Activated CD4-positive, alpha-beta T cell treated with anti-CD3 and anti-CD28 coated beads, Interleukin-2, amount 10 ng/mL, durations not matched to agents 24 days and 14 days (primary cell): Measurements from ENCODE around the gene YPEL2. TPM values are rescaled to one million over a fixed set of nuclear protein-coding genes. Genes with fewer than 3 reads are reported as not detected.

Experiments used
- DNase-seq: peaks from one replicate; pipeline ENCODE4 v3.0.0; 2022
- H3K27ac Mint-ChIP-seq: one replicate; pipeline ENCODE4 v1.8.0; 2022; ENCODE audit warnings: mild to moderate bottlenecking, mixed read lengths
- H3K27me3 Mint-ChIP-seq: one replicate; pipeline ENCODE4 v1.8.0; 2022; ENCODE audit warnings: mixed read lengths
- H3K36me3 Mint-ChIP-seq: one replicate; pipeline ENCODE4 v1.8.0; 2022; ENCODE audit warnings: low read depth, mild to moderate bottlenecking, mixed read lengths
- H3K4me1 Mint-ChIP-seq: one replicate; pipeline ENCODE4 v1.8.0; 2021; ENCODE audit warnings: mixed read lengths
- H3K4me3 Mint-ChIP-seq: one replicate; pipeline ENCODE4 v1.8.0; 2022; ENCODE audit warnings: mild to moderate bottlenecking, moderate library complexity, mixed read lengths
- H3K9me3 Mint-ChIP-seq: one replicate; pipeline ENCODE4 v1.8.0; 2021; ENCODE audit warnings: mixed read lengths
- intact Hi-C: fragments of 100-400 bp; cut with micrococcal nuclease; formaldehyde crosslinking; loops from one replicate; pipeline ENCODE4 v1.15.1; 2023
- total RNA-seq: library from RNA; stranded (reverse); gene quantifications from 2 replicates; pipeline ENCODE4 v1.2.3, GENCODE V29; 2022

The YPEL2 gene
- total RNA-seq, 1 donor from 2014 or later: 6.2 TPM

DNA sequence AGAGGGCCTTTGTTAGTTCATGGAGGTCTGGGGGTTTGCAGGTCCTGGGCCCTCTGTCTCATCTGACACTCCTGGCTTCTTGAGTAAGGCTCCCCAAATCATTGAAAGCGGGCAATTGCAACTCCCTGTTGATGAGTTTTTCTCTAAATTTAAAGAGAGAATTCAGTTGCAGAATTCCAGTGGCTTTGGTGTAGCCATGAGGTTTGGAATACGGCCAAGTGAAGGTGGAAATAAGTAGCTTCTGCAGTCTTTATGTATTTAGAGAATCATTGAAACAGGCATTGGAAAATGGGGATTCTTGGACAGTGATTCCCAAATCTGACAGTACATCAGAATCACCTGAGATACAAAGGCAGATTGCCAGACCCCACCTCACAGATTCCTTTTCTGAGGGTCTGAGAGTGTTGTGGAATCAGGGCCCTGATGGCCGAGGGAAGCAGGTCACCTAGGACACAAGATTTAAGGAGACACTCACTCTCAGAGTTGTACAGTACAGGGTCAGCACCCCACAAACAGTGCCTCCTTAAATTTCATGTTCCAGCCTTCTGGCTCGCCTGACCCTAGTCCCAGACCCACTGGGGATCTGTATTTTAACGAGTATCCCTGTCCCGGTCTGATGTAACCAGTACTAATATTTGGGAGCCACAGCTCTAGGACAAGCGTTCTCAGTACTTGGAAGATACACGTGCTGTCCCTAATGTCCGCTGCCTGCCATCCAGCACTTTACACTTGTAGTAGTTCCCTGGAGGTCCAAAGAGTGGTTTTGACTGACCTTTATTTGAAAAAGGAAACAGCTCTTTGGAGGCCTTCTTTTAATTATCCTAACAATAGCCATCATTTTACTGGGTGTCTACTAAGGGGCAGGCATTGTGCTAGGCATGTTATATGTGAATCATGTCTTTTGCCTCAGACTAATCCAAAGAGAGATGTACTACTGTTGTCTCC is 37.8 kb downstream of the YPEL2 start:
- Mint-ChIP-seq H3K27ac (no peak overlapping the region), H3K4me1 (peaks cover 59% of the 10 kb centered on the region)

DNA sequence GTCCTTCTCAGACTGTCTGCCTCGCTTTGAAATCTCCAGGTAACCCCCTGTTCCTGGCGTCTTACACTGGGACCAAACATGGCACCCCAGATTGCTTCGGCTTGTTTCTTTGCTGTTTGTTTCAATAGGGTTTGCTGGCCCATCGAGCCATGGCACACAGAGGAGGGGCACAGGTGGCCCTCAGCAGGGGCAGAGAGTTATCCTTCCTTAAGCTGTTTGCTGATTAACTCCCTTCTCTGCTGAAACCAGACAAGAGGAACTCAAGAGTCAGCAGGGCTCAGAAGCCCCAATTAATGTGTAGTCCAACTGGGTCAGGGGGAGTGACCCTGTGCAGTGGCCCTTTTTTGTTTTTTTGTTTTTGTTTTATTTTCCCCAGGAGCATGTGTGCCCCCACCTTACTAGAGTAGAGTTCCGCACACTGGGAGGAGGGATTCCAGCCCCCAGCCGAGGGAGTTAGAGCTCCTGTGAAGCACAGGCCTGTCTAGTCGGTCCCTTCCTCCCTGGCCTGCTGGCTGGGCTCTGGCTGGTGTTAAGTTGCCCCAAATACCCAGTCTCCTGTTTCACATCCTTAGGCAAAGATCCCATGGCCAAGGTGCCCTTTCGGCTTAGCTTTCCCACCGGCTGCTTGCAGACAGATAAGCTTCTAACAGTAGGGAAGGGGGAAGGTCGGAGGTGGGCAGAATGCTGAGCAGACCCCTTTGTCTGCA is 39.3 kb downstream of the YPEL2 start:
- DNase-seq: no peak
- Mint-ChIP-seq H3K27ac (peak overlapping the region; percentile 87), H3K4me1 (peaks cover 62% of the 10 kb centered on the region), H3K36me3 (peaks cover 8% of the 10 kb centered on the region), H3K4me3 (no peak overlapping the region), H3K27me3 (no peaks in the 10 kb centered on the region), H3K9me3 (peaks cover 6% of the 10 kb centered on the region)
- intact Hi-C loops: no loop called here

More for the DNA sequence above, 37.8 kb downstream of the YPEL2 start:
- DNase-seq: no peak
- Mint-ChIP-seq H3K9me3 (peaks cover 1% of the 10 kb centered on the region), H3K4me3 (no peak overlapping the region), H3K36me3 (peaks cover 7% of the 10 kb centered on the region), H3K27me3 (no peaks in the 10 kb centered on the region)
- intact Hi-C loops: no loop called here

DNA sequence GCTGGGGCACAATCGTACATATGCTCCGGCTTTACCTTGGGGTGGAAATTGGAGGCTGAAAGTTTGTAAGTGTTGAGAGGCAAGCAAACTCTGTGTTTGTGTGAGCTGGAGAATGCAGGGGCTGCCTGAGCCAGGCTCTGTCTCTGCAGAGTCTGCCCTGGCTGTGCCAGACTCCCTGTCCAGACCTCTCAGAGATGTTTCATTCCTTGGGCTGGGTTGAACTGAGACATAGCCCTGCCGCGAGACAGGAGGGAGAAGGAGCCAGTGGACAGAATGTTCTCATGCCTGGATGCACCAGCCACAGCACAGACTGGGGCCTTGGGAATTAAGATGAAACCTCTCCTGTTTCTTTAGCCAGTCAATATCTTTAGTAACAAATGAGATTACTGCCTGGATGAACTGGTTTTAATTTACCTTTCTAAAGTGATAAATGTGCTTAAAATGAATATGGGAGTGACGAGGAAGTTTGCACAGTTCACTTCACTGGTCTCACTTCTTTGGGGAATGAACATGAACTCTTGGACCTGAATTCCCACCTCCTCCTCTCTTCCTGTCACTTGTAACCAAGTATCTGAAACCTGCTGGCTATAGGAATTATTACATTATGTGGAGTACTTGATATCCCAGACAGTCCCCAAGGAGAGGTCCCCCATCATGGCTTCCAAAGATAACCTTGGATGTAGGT is 40.1 kb downstream of the YPEL2 start:
- Mint-ChIP-seq H3K4me1 (peaks cover 64% of the 10 kb centered on the region), H3K27ac (peak overlapping the region; percentile 87), H3K27me3 (no peaks in the 10 kb centered on the region), H3K4me3 (peak overlapping the region; percentile 55), H3K36me3 (peaks cover 9% of the 10 kb centered on the region), H3K9me3 (peaks cover 6% of the 10 kb centered on the region)
- DNase-seq: no peak
- intact Hi-C loops: loop anchor here (2.0 kb wide), 1 partner anchor 55 kb away; no protein-coding TSS in a partner anchor

- intact Hi-C loops: loop anchor here (2.0 kb wide), 1 partner anchor 55 kb away; no protein-coding TSS in a partner anchor
Observed at GRCh38 chr17:59372138-59372751, 40.8 kb downstream of the YPEL2 start.

GRCh38 chr17:59373882-59374495 is 42.5 kb downstream of the YPEL2 start:
- Mint-ChIP-seq H3K36me3 (peaks cover 10% of the 10 kb centered on the region), H3K27ac (peak overlapping the region; percentile 87), H3K9me3 (peaks cover 6% of the 10 kb centered on the region), H3K27me3 (no peaks in the 10 kb centered on the region), H3K4me3 (peak overlapping the region; percentile 53), H3K4me1 (peaks cover 59% of the 10 kb centered on the region)
- no peak for DNase-seq
- intact Hi-C loops: loop anchor here (1.0 to 2.0 kb wide), 3 partner anchors 12 to 67 kb away; no protein-coding TSS in a partner anchor

More at GRCh38 chr17:59372138-59372751, 40.8 kb downstream of the YPEL2 start:
- H3K4me1 Mint-ChIP-seq: peaks cover 63% of the 10 kb centered on the region
- H3K4me3 Mint-ChIP-seq: peak overlapping the region; percentile 55
- DNase-seq: no peak
- H3K36me3 Mint-ChIP-seq: peaks cover 9% of the 10 kb centered on the region
- H3K9me3 Mint-ChIP-seq: peaks cover 6% of the 10 kb centered on the region
- peak overlapping the region; percentile 87 for H3K27ac Mint-ChIP-seq
- no peaks in the 10 kb centered on the region for H3K27me3 Mint-ChIP-seq

DNA sequence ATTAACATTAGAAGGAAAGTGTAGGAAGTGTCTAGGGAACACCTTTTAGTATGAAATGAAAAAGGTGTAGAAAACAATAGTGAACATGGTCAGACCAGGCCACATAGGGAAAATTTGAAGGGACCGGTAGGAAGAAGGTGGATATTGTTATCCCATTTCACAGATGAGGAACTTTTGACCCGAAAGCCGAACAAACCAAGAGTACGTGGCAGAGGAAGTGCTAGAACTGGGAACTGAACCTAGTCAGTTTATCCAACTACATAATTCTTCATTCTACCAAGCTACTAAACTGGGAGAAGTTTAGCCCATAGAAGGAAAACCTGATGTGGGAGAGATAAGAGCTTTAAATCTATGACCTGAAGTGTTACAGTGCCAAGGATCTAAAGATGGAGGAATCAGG is 43.2 kb downstream of the YPEL2 start:
- peaks cover 6% of the 10 kb centered on the region for H3K9me3 Mint-ChIP-seq

GRCh38 chr17:59375857-59376256 is 44.4 kb downstream of the YPEL2 start:
- peaks cover 6% of the 10 kb centered on the region for H3K9me3 Mint-ChIP-seq
- no peak for DNase-seq
- no peak overlapping the region for H3K4me3 Mint-ChIP-seq
- intact Hi-C loops: loop anchor here (2.0 kb wide), 1 partner anchor 65 kb away; no protein-coding TSS in a partner anchor
- H3K36me3 Mint-ChIP-seq: peaks cover 10% of the 10 kb centered on the region
- H3K27me3 Mint-ChIP-seq: no peaks in the 10 kb centered on the region
- H3K4me1 Mint-ChIP-seq: peaks cover 61% of the 10 kb centered on the region
- H3K27ac Mint-ChIP-seq: no peak overlapping the region

More for the DNA sequence above, 43.2 kb downstream of the YPEL2 start:
- no peaks in the 10 kb centered on the region for H3K27me3 Mint-ChIP-seq
- intact Hi-C loops: loop anchor here (2.0 kb wide), 1 partner anchor 66 kb away; no protein-coding TSS in a partner anchor
- no peak overlapping the region for H3K4me3 Mint-ChIP-seq
- H3K27ac Mint-ChIP-seq: peak overlapping the region; percentile 81
- no peak for DNase-seq
- peaks cover 59% of the 10 kb centered on the region for H3K4me1 Mint-ChIP-seq
- H3K36me3 Mint-ChIP-seq: peaks cover 10% of the 10 kb centered on the region

DNA sequence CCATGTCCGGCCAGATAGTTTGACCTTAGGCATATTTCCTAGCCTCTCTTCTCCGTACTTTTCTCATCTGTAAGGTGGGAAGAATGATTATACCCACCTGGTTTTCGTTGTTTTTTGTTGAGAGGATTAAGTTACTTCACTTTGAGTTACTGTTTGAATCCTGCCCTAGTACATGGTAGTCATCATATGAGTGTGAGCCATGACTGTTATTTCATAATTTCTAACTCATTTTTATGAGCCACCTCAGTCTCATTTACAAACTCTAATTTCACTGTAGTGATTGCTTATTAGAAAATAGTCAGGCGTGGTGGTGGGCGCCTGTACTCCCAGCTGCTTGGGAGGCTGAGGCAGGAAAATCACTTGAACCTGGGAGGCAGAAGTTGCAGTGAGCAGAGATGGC is 45.1 kb downstream of the YPEL2 start:
- Mint-ChIP-seq H3K27me3 (no peaks in the 10 kb centered on the region), H3K36me3 (peaks cover 10% of the 10 kb centered on the region), H3K9me3 (peaks cover 6% of the 10 kb centered on the region), H3K27ac (no peak overlapping the region), H3K4me3 (no peak overlapping the region), H3K4me1 (peaks cover 61% of the 10 kb centered on the region)
- intact Hi-C loops: no loop called here
- no peak for DNase-seq

GRCh38 chr17:59377410-59377809 is 46.0 kb downstream of the YPEL2 start:
- H3K4me1 Mint-ChIP-seq: peaks cover 55% of the 10 kb centered on the region
- H3K36me3 Mint-ChIP-seq: peaks cover 10% of the 10 kb centered on the region
- no peaks in the 10 kb centered on the region for H3K27me3 Mint-ChIP-seq
- H3K4me3 Mint-ChIP-seq: no peak overlapping the region
- peak overlapping the region; percentile 35 for H3K27ac Mint-ChIP-seq
- intact Hi-C loops: no loop called here
- DNase-seq: no peak
- peaks cover 6% of the 10 kb centered on the region for H3K9me3 Mint-ChIP-seq

DNA sequence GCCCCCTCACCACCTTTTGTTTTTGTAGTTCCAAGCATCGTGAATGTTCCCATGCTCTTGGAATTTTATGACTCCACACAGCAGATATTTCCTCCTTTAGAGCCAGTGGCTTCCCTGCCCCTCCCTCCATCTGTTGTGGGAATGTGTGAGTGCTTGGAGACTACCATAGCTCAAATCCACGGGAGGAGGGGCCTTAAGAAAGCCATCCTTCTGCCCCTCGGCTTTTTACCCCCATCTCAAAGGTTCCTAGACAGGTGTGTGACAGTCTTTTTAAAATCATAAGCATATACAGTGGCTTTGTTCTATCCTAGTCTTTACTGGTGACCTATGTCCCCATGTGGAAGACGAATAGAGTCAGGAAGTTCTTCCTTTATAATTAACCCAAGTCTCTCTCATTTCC is 47.2 kb downstream of the YPEL2 start:
- Mint-ChIP-seq H3K4me1 (peaks cover 43% of the 10 kb centered on the region), H3K36me3 (peaks cover 8% of the 10 kb centered on the region)
- intact Hi-C loops: no loop called here

DNA sequence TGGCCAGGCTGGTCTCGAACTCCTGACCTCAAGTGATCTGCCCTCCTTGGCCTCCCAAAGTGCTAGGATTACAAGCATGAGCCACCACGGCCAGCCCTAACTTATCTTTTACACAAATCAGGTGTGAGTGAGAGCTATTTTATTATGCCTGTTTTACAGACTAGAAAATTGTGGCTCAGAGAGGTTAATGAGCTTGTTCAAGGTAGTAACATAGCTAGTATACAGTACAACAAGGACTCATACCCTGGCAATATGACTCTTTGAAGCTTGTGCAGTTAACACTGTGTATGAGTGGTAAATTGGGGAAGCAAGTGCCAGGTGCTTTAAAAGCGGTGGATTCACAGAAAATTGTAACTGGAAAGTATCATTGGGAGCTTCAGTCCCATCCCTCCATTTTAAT is 49.0 kb downstream of the YPEL2 start:
- no peaks in the 10 kb centered on the region for H3K9me3 Mint-ChIP-seq
- H3K27me3 Mint-ChIP-seq: no peaks in the 10 kb centered on the region
- peaks cover 5% of the 10 kb centered on the region for H3K36me3 Mint-ChIP-seq
- H3K27ac Mint-ChIP-seq: no peak overlapping the region
- H3K4me3 Mint-ChIP-seq: no peak overlapping the region
- H3K4me1 Mint-ChIP-seq: peaks cover 25% of the 10 kb centered on the region
- intact Hi-C loops: no loop called here
- DNase-seq: no peak

More for the DNA sequence above, 47.2 kb downstream of the YPEL2 start:
- no peaks in the 10 kb centered on the region for H3K27me3 Mint-ChIP-seq
- peaks cover 6% of the 10 kb centered on the region for H3K9me3 Mint-ChIP-seq
- no peak for DNase-seq
- no peak overlapping the region for H3K27ac Mint-ChIP-seq
- no peak overlapping the region for H3K4me3 Mint-ChIP-seq

DNA sequence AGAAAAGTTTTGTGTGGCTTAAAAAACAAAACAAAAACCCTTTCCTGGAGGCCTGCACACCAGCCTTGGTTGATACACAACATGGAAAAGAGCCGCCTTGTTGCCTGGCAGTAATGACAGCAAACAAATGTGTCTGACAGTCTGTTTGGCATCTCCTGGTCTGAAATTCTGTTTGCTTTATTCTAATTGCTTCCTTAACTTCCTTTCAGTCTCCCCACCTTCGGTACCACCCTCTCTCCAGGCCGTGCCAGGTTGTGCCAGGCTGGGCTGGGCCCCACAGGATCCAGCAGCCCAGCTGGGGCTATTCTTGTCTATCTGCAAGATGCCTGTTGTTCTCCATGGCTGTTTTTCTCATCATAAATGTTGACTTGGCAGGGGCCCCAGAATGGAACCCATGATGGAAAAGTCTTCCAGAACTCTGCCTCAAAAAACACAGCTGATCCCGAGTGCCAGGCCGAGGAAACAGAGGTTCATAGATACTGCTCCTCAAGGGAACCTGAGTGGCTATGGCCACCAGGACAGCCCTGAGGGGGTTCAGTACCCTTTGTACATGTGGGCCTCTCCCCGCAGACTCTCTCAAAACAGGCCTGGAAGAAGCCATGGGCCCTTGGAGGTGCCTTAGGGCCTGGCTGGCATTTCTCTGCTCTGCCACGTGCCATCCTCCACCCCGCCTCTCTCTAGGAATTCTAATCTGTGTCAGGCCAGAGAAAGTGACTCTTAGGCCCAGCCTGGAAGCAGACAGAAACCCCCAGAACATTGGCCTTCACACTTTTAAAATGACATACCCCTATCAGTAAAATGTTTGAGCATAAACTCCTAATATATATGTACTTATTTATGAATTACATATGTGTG is 50.5 kb downstream of the YPEL2 start:
- H3K27me3 Mint-ChIP-seq: no peaks in the 10 kb centered on the region
- no peak for DNase-seq
- no peak overlapping the region for H3K4me3 Mint-ChIP-seq
- intact Hi-C loops: no loop called here
- H3K27ac Mint-ChIP-seq: peak overlapping the region; percentile 4
- H3K4me1 Mint-ChIP-seq: peaks cover 14% of the 10 kb centered on the region
- peaks cover 3% of the 10 kb centered on the region for H3K36me3 Mint-ChIP-seq
- no peaks in the 10 kb centered on the region for H3K9me3 Mint-ChIP-seq
